Right lobe of liver (tissue), 6 donors: ENCODE results near the gene PDP2. TPM values are rescaled to one million over a fixed set of nuclear protein-coding genes. Genes with fewer than 3 reads are reported as not detected.

Source experiments
- ATAC-seq, 4 donors: fragments of 200-7000 bp; cut with Tn5 transposase; one replicate each; pipeline ENCODE4 v1.9.1; 2020; ENCODE audit warnings: mild to moderate bottlenecking in 4 of 4, moderate library complexity in 4 of 4
- DNase-seq, 3 donors: peaks; one replicate each; pipeline ENCODE4 v3.0.0-alpha.2; 2020
- H3K27ac ChIP-seq, 3 donors: fragments of 200-600 bp; one replicate each; pipeline ENCODE4 v1.8.0; 2022
- H3K27me3 ChIP-seq, 2 donors: fragments of 200-600 bp; one replicate each; pipeline ENCODE4 v1.8.0; 2022
- H3K36me3 ChIP-seq, 4 donors: fragments of 200-600 bp; sonication (generic) in 1 of 4; one replicate each; pipeline versions ENCODE4 v1.5.1 to v1.8.0; 2017 to 2022; ENCODE audit warnings: control low read depth in 1 of 4
- H3K4me1 ChIP-seq, 4 donors: fragments of 200-600 bp; sonication (generic) in 1 of 4; one replicate each; pipeline versions ENCODE4 v1.5.1 to v1.8.0; 2017 to 2022; ENCODE audit warnings: control low read depth in 1 of 4
- H3K4me3 ChIP-seq, 3 donors: fragments of 200-600 bp; one replicate each; pipeline ENCODE4 v1.8.0; 2022
- H3K9me3 ChIP-seq, 4 donors: fragments of 200-600 bp; sonication (generic) in 1 of 4; one replicate each; pipeline versions ENCODE4 v1.5.1 to v1.8.0; 2017 to 2022; ENCODE audit warnings: control low read depth in 1 of 4
- POLR2A ChIP-seq: fragments of 450-650 bp; IDR thresholded peaks from one replicate; pipeline ENCODE4 v1.6.1; 2017; ENCODE audit warnings: antibody characterized with exemption, mild to moderate bottlenecking
- WGBS: methylation state at CpG from one replicate; pipeline ENCODE4 v1.1.6; 2018; ENCODE audit warnings: low coverage, low lambda C conversion rate; ENCODE audit not compliant: insufficient coverage; ENCODE audit errors: missing lambda C conversion rate; 5-methylcytosine and 5-hydroxymethylcytosine counted together
- intact Hi-C, 2 donors: fragments of 100-400 bp; cut with DNase I; formaldehyde crosslinking; loops; one replicate each; pipeline versions ENCODE4 v1.11.2 to v1.14.1; 2022
- total RNA-seq, 6 experiments: library from RNA; depleted of rRNA in 2 of 6; stranded (reverse); fragments of >200 nt in 2 of 6; fragmentation: NEBNext Ultra II Directional in 3 of 6; extraction: Animal tissue kit (Norgen Biotek cat#: 25700) in 3 of 6; gene quantifications; one replicate each; pipeline versions ENCODE4 v1.1.0 to v1.2.4, GENCODE V29; 2016 to 2023
- TF ChIP-seq, protein P1 (sequence below), 4 donors: fragments of 200-600 bp in 3 of 4; fragments of 450-650 bp in 1 of 4; IDR thresholded peaks; one replicate each; pipeline versions ENCODE4 v1.5.1 to v1.8.0; 2016 to 2022; ENCODE audit warnings: antibody characterized with exemption in 4 of 4, mild to moderate bottlenecking in 2 of 4
- donor health status: DM: no; HTN: yes; CAD: no.
- donor health status: DM: no; HTN: no; CAD: no.
- donor health status: DM: no; HTN: no; CAD: no.
- donor health status: DM: no; HTN: yes; CAD: no.
- donor health status: DM: no; HTN: yes; CAD: no.

Gene PDP2
- total RNA-seq, 6 experiments from 2014 or later: 5.1 to 15.5 (median 10.8) TPM

DNA sequence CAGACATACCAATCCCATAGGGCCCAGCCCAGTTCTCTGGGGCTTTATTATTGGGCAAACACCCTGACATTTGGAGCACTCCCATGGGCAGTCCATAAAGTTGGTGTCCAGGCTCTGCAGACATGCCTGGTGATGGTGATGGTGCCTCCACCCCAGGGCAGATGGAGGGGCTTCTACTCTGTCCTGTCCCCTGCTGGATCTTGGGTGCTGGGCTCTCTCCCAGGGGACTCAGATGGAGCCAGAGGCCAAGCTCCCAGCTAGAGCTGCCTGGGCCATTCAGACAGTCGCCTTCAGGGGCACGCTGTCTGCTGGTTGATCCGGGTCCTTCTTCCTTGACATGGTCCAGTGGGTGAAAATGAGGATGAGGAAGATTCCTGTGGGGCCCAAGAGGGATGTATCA lies 27.8 kb downstream of the PDP2 start:
- Histone ChIP-seq H3K27ac (no peak overlapping the region), H3K4me1 (no peaks in the 10 kb centered on the region), H3K36me3 (no peaks in the 10 kb centered on the region), H3K4me3 (no peak overlapping the region), H3K27me3 (no peaks in the 10 kb centered on the region), H3K9me3 (no peaks in the 10 kb centered on the region)
- DNase-seq (peak in 1 of 3 donors; percentile 6), ATAC-seq (no peak)
- WGBS: no CpG with 5 or more reads among the region's 3 CpGs
- TF ChIP-seq POLR2A: no peak
- TF ChIP-seq, protein P1, sequence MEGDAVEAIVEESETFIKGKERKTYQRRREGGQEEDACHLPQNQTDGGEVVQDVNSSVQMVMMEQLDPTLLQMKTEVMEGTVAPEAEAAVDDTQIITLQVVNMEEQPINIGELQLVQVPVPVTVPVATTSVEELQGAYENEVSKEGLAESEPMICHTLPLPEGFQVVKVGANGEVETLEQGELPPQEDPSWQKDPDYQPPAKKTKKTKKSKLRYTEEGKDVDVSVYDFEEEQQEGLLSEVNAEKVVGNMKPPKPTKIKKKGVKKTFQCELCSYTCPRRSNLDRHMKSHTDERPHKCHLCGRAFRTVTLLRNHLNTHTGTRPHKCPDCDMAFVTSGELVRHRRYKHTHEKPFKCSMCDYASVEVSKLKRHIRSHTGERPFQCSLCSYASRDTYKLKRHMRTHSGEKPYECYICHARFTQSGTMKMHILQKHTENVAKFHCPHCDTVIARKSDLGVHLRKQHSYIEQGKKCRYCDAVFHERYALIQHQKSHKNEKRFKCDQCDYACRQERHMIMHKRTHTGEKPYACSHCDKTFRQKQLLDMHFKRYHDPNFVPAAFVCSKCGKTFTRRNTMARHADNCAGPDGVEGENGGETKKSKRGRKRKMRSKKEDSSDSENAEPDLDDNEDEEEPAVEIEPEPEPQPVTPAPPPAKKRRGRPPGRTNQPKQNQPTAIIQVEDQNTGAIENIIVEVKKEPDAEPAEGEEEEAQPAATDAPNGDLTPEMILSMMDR (IDR thresholded peaks at IDR 0.05): no peak
- intact Hi-C loops: no loop called here

DNA sequence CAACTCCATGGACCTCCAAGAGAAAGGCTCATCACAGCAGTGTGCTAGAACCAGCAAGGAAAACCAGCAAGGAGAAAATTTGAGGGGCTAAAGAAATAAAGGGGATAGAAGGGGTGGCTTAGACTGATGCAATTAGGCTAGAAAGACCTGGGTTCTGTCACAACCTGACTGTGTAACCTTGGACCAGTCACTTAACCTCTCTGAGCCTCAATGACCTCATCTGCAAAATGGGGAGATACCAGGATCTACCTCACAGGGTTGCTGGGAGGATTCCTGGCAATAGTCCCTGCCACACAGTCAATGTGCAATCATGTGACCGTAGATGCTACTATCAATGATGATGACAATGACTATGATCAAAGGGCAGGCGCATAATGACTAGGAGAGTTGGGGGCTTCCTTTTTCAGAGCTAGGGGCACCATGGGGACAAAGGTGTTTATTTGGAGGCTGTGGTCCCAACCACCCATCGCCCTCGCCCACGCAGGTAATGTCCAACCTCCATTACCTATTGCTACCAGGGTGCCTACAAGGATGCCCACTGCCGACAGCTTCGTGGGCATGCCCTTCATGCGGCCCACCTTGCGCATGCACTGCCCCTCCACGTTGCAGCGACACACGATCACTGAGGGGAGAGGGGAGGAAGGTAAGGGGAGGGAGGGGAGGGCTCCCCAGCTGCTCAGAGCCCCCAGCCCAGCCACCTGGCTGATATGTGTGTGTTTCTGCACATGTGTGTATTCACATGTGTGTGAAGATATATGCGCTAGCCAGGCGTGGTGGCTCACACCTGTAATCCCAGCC lies 28.6 kb downstream of the PDP2 start:
- intact Hi-C loops: no loop called here
- ATAC-seq: no peak
- Histone ChIP-seq H3K4me1 (no peaks in the 10 kb centered on the region), H3K4me3 (no peak overlapping the region), H3K36me3 (no peaks in the 10 kb centered on the region), H3K27ac (no peak overlapping the region), H3K9me3 (no peaks in the 10 kb centered on the region), H3K27me3 (no peaks in the 10 kb centered on the region)
- no peak for TF ChIP-seq POLR2A
- TF ChIP-seq, protein P1 (IDR thresholded peaks at IDR 0.05): no peak
- DNase-seq: peak in 1 of 3 donors; percentile 14
- WGBS: 73% methylated on average over 3 of the region's 14 CpGs

DNA sequence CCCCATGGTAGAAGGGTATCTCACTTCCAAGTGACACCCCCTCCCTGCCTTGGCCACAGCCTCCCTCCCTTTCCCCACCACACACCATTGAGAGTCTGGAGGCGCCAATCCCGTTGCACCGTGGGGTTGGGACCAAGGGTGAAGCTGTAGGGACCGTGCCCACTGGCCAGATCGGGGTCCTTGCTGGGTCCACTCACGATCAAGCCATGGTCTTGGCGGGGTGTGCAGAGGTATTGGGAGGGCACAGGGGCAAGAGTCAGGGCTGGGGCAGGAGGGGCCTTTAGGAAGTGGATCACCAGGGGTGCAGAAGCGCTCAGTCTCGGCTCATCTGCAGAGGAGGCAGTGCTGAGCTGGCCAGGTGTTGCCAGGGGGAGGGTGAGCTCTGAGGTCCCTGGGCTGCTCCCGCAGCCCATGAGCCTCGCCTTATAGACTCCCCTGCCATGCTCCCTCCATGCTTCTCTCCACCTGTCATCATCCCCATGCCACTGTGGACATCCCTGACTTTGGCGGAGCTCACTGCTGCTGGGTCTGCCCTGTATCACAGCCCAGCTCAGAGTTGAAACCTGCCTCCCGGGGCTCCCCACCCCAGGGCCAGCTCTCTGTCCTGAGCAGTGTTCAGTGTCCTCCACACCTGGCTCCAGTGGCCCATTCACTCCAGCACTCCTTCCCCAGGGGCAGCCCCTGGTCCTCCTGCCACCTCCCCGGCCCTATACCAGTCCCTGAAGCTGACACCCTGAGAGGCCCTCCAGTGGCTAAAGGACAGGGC lies 30.0 kb downstream of the PDP2 start:
- Histone ChIP-seq H3K27me3 (no peaks in the 10 kb centered on the region), H3K36me3 (no peaks in the 10 kb centered on the region), H3K4me3 (no peak overlapping the region), H3K9me3 (no peaks in the 10 kb centered on the region), H3K27ac (no peak overlapping the region), H3K4me1 (no peaks in the 10 kb centered on the region)
- intact Hi-C loops: no loop called here
- WGBS: 58% methylated on average over 3 of the region's 14 CpGs
- peak in 2 of 3 donors; percentile 9 to 44 for DNase-seq
- TF ChIP-seq POLR2A: no peak
- TF ChIP-seq, protein P1 (IDR thresholded peaks at IDR 0.05): no peak
- ATAC-seq: no peak

DNA sequence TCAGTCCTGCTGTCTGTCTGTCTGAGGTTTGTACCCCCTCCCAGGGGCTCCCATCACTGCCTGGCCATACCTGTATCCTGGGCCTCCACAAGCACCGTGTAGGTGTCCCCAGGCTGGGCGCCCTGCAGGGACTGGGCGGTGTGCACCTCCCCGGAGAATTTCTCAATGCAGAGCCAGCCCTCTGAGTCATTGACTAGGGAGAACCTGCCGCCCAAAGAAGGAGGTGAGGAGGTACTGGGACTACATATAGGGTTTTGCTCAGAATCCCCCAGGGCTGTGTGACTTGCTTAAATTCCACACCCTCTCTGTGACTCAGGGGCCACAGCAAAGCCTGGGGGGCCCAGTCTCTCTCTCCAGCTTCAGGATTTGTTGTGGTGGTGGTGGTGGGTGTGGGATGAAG lies 30.8 kb downstream of the PDP2 start:
- Histone ChIP-seq H3K36me3 (no peaks in the 10 kb centered on the region), H3K4me3 (no peak overlapping the region), H3K27ac (no peak overlapping the region), H3K9me3 (no peaks in the 10 kb centered on the region), H3K4me1 (no peaks in the 10 kb centered on the region), H3K27me3 (no peaks in the 10 kb centered on the region)
- intact Hi-C loops: no loop called here
- DNase-seq (peak in 2 of 3 donors; percentile 13 to 34), ATAC-seq (no peak)
- TF ChIP-seq POLR2A: no peak
- TF ChIP-seq, protein P1 (IDR thresholded peaks at IDR 0.05): no peak
- no CpG with 5 or more reads among the region's 5 CpGs for WGBS
